ENCODE measurements around the gene FXYD2.

- TF ChIP-seq CTCF (conservative IDR thresholded peaks at IDR 0.05 in 1 of 2, IDR thresholded peaks at IDR 0.05 in 1 of 2; ENCODE audit: low read depth in 1 of 2, low read length in 2 of 2) (no peak), EZH2 (IDR thresholded peaks at IDR 0.05; ENCODE audit: low read length, missing control alignments) (peak; percentile 57)
Measured at GRCh38 chr11:117796872-117797529, 27.5 kb downstream of the FXYD2 start, which contains the start of gene DSCAML1.
